Activated B cell treated with CpG ODN at 0.5 μM for 24 hours (primary cell): ENCODE measurements around the gene KXD1. TPM values are rescaled to one million over a fixed set of nuclear protein-coding genes. Genes with fewer than 3 reads are reported as not detected.

Experiments
- ATAC-seq: fragments of 200-7000 bp; cut with Tn5 transposase; one replicate; pipeline ENCODE4 v1.10.0; 2021; ENCODE audit warnings: low read depth, mild to moderate bottlenecking, moderate library complexity
- CTCF ChIA-PET: fragments of 350-600 bp; sonication (Branson Sonifier 250); formaldehyde crosslinking; loops from one replicate; lab custom pipeline; 2021; ENCODE audit warnings: antibody characterized with exemption; lab: Charles Lee
- POLR2A ChIA-PET: fragments of 350-600 bp; sonication (Branson Sonifier 250); formaldehyde crosslinking; loops from one replicate; lab custom pipeline; 2021; ENCODE audit warnings: antibody characterized with exemption; lab: Charles Lee
- DNase-seq: peaks from one replicate; pipeline ENCODE4 v3.0.0; 2022
- H3K27ac Mint-ChIP-seq: one replicate; pipeline ENCODE4 v1.8.0; 2020; ENCODE audit warnings: mixed read lengths
- H3K27me3 Mint-ChIP-seq: one replicate; pipeline ENCODE4 v1.8.0; 2021; ENCODE audit warnings: mixed read lengths
- H3K36me3 Mint-ChIP-seq: one replicate; pipeline ENCODE4 v1.8.0; 2021; ENCODE audit warnings: low read depth, mixed read lengths
- H3K4me1 Mint-ChIP-seq: one replicate; pipeline ENCODE4 v1.8.0; 2021; ENCODE audit warnings: mixed read lengths
- H3K4me3 Mint-ChIP-seq: one replicate; pipeline ENCODE4 v1.8.0; 2020; ENCODE audit warnings: mild to moderate bottlenecking, mixed read lengths
- H3K9me3 Mint-ChIP-seq: one replicate; pipeline ENCODE4 v1.8.0; 2020; ENCODE audit warnings: mixed read lengths
- CTCF ChIP-seq: fragments of 200-600 bp; IDR thresholded peaks from one replicate; pipeline ENCODE4 v1.8.0; 2022; ENCODE audit warnings: antibody characterized with exemption, mild to moderate bottlenecking
- intact Hi-C: fragments of 100-400 bp; cut with micrococcal nuclease; formaldehyde crosslinking; loops from one replicate; pipeline ENCODE4 v1.15.1; 2024
- total RNA-seq: library from RNA; stranded (reverse); gene quantifications from 2 replicates; pipeline ENCODE4 v1.2.3, GENCODE V29; 2022

KXD1 gene
- total RNA-seq, 1 donor from 2014 or later: 88.8 TPM

- TF ChIP-seq CTCF: no peak
- Mint-ChIP-seq H3K4me1 (peaks cover 31% of the 10 kb centered on the region), H3K36me3 (no peaks in the 10 kb centered on the region), H3K27me3 (peaks cover 58% of the 10 kb centered on the region), H3K4me3 (peak overlapping the region; percentile 78), H3K9me3 (no peaks in the 10 kb centered on the region), H3K27ac (no peak overlapping the region)
- intact Hi-C loops: loop anchor here (5.0 kb wide), 1 partner anchor 180 kb away; the partner anchor contains the start of gene COMP
- DNase-seq (no peak), ATAC-seq (peak; percentile 29)
- CTCF ChIA-PET: no interaction called here
- POLR2A ChIA-PET: interaction anchor here (0.6 to 1.2 kb wide), 2 partner anchors 9 to 434 kb away, joined by 3 to 4 read pairs; no protein-coding TSS in a partner anchor
These were observed 54.5 kb downstream of the KXD1 start for GRCh38 chr19:18612051-18612771.

GRCh38 chr19:18612772-18613588 is 55.3 kb downstream of the KXD1 start, which contains the start of gene TMEM59L:
TSS of gene TMEM59L (plus strand) at chr19:18612870. CDS start at chr19:18612959, 89 bp downstream.
- peak; percentile 54 for ATAC-seq
- Mint-ChIP-seq H3K4me3 (peak within 1 kb of the TSS; percentile 78), H3K4me1 (peaks cover 23% of the 10 kb centered on the region), H3K36me3 (no peaks in the 10 kb centered on the region), H3K9me3 (no peaks in the 10 kb centered on the region), H3K27ac (no peak within 1 kb of the TSS), H3K27me3 (peaks cover 63% of the 10 kb centered on the region)
- intact Hi-C loops: loop anchor here (5.0 kb wide), 1 partner anchor 179 kb away; the partner anchor contains the start of gene COMP
- no peak for TF ChIP-seq CTCF
- DNase-seq: peak; percentile 45
- CTCF ChIA-PET: no interaction called here
- POLR2A ChIA-PET: interaction anchor here (1.2 kb wide), 1 partner anchor 9 kb away, joined by 4 read pairs; no protein-coding TSS in a partner anchor

- TF ChIP-seq CTCF: no peak
- peaks cover 23% of the 10 kb centered on the region for H3K4me1 Mint-ChIP-seq
- peaks cover 57% of the 10 kb centered on the region for H3K27me3 Mint-ChIP-seq
- no peaks in the 10 kb centered on the region for H3K36me3 Mint-ChIP-seq
- no peaks in the 10 kb centered on the region for H3K9me3 Mint-ChIP-seq
- no peak for DNase-seq
- intact Hi-C loops: loop anchor here (5.0 kb wide), 1 partner anchor 179 kb away; the partner anchor contains the start of gene COMP
- H3K4me3 Mint-ChIP-seq: peak overlapping the region; percentile 61
- ChIA-PET CTCF (no interaction called here), POLR2A (no interaction called here)
- H3K27ac Mint-ChIP-seq: no peak overlapping the region
- ATAC-seq: no peak
These were observed 56.0 kb downstream of the KXD1 start for GRCh38 chr19:18613589-18614234.

- ChIA-PET CTCF (no interaction called here), POLR2A (no interaction called here)
- Mint-ChIP-seq H3K27me3 (peaks cover 41% of the 10 kb centered on the region), H3K9me3 (no peaks in the 10 kb centered on the region), H3K27ac (no peak overlapping the region), H3K36me3 (no peaks in the 10 kb centered on the region), H3K4me1 (peaks cover 17% of the 10 kb centered on the region), H3K4me3 (no peak overlapping the region)
- TF ChIP-seq CTCF: no peak
- ATAC-seq (no peak), DNase-seq (no peak)
- intact Hi-C loops: no loop called here
These were observed 58.4 kb downstream of the KXD1 start for GRCh38 chr19:18616023-18616422.
